Measurements from ENCODE around the gene INTS11. TPM values are rescaled to one million over a fixed set of nuclear protein-coding genes. Genes with fewer than 3 reads are reported as not detected.

Gene INTS11
- total and polyA plus RNA-seq, 9 of the 15 experiments (the other 6 are each of a cell fraction or from before 2014, with no cell fraction given): 3.6 to 183 (median 110) TPM

- ChIA-PET POLR2A (no interaction called here), CTCF (ENCODE audit: low intra/inter-chr PET ratio) (no interaction called here)
- Histone ChIP-seq H2AFZ (ENCODE audit: low read depth, low read length) (no peak overlapping the region), H3K36me3 (ENCODE audit: control insufficient read depth, insufficient read depth, low read length) (peaks cover 3% of the 10 kb centered on the region; the same call in 2 of the 3 replicates), H3K9ac (ENCODE audit: insufficient read depth in 1 of 2, low read depth in 2 of 2, low read length in 2 of 2) (peak overlapping the region in 1 of 2 experiments; percentile 97; a peak in 2 of 4 replicates), H3K79me2 (ENCODE audit: control insufficient read depth, insufficient read depth, low read length) (peaks cover 37% of the 10 kb centered on the region), H3K27me3 (ENCODE audit: control insufficient read depth in 2 of 2, insufficient read depth in 2 of 2, low read length in 2 of 2) (no peaks in the 10 kb centered on the region), H3K27ac (ENCODE audit: extremely low read depth, low read depth, low read length) (no peak overlapping the region), H3K4me1 (replicated peaks in 1 of 2; ENCODE audit: control insufficient read depth in 2 of 2, insufficient read depth in 2 of 2, low read length in 2 of 2) (peaks cover 34 to 89% of the 10 kb centered on the region in 2 experiments), H3K9me3 (replicated peaks; ENCODE audit: control insufficient read depth, insufficient read depth, low read depth, low read length) (no peaks in the 10 kb centered on the region), H3K4me3 (no peak overlapping the region), H3K9me1 (ENCODE audit: control insufficient read depth, insufficient read depth, low read length) (peaks cover 21% of the 10 kb centered on the region), H3K4me2 (ENCODE audit: insufficient read depth, low read length) (no peak overlapping the region), H4K20me1 (replicated peaks; ENCODE audit: control insufficient read depth, insufficient read depth, low read length) (peaks cover 30% of the 10 kb centered on the region; the same call in 1 of the 2 replicates)
- no peak for FAIRE-seq
- no peak for ATAC-seq
- WGBS (ENCODE audit: insufficient coverage, low coverage, missing lambda C conversion rate): 94% methylated on average over 10 of the region's 13 CpGs
- no peak for DNase-seq (ENCODE audit: extremely low read depth in 1 of 4, low spot score in 3 of 4)
- TF ChIP-seq USF1 (CRISPR knock-in tag; IDR thresholded peaks at IDR 0.05): peak; percentile 24; the same call in 1 of the 2 replicates
- TF ChIP-seq MAX (CRISPR knock-in tag; IDR thresholded peaks at IDR 0.05): 0 out of 2 replicates have a peak, but pooled peaks have one; percentile 19
- no peak for TF ChIP-seq ZNF23 (CRISPR knock-in tag; IDR thresholded peaks at IDR 0.05)
- peak; percentile 47 for TF ChIP-seq FIP1L1 (IDR thresholded peaks at IDR 0.05; ENCODE audit: low read depth, low read length, poor library complexity, severe bottlenecking)
- 0 out of 2 replicates have a peak, but pooled peaks have one; percentile 11 for TF ChIP-seq GABPB1 (CRISPR knock-in tag; IDR thresholded peaks at IDR 0.05)
- intact Hi-C loops (cut with micrococcal nuclease): loop anchor here (10.0 kb wide), 1 partner anchor 921 kb away; the partner anchor contains the start of gene SKI
- in situ Hi-C loops (cut with MboI): no loop called here
- no TSS peak for BruUV-seq (replicated peaks)
These were observed 20.7 kb downstream of the INTS11 start for GRCh38 chr1:1303736-1304135.

All from K562 (cell line).